H1 (cell line): ENCODE data around the gene TMEM120B. TPM values are rescaled to one million over a fixed set of nuclear protein-coding genes. Genes with fewer than 3 reads are reported as not detected.

Source experiments
- CTCF ChIA-PET: fragments of 300-600 bp; sonication (Branson Sonifier 250); formaldehyde crosslinking; loops from one replicate; lab custom pipeline; 2021; ENCODE audit not compliant: partially characterized antibody; lab: Charles Lee
- POLR2A ChIA-PET: fragments of 300-600 bp; sonication (Branson Sonifier 250); formaldehyde crosslinking; loops from one replicate; lab custom pipeline; 2021; ENCODE audit warnings: inconsistent platforms; ENCODE audit not compliant: partially characterized antibody; lab: Charles Lee
- DNase-seq, 2 experiments: peaks; one replicate each; pipeline versions ENCODE4 v3.0.0 to v3.0.0-alpha.2; 2010 to 2022; ENCODE audit warnings: low spot score in 2 of 2, low read depth in 1 of 2, mixed read lengths in 1 of 2
- FAIRE-seq: peaks from 2 replicates; lab custom pipeline; 2011; peaks lifted over from hg19 to GRCh38; lab: Jason Lieb, UNC
- H2AFZ ChIP-seq: 2 replicates; pipeline ENCODE4 v1.8.1; 2012; ENCODE audit warnings: low read length, inconsistent platforms
- H2AK5ac ChIP-seq: 2 replicates; pipeline ENCODE4 v1.6.1; 2013; ENCODE audit warnings: low read depth, low read length
- H2BK120ac ChIP-seq: replicated peaks from 2 replicates; pipeline ENCODE3; 2013; ENCODE audit warnings: low read depth, low read length, inconsistent platforms
- H2BK12ac ChIP-seq: 2 replicates; pipeline ENCODE4 v1.6.1; 2013; ENCODE audit warnings: low read depth, low read length
- H2BK15ac ChIP-seq: 2 replicates; pipeline ENCODE4 v1.6.1; 2013; ENCODE audit warnings: low read length
- H2BK20ac ChIP-seq: 2 replicates; pipeline ENCODE4 v1.6.1; 2013; ENCODE audit warnings: low read length
- H2BK5ac ChIP-seq: 2 replicates; pipeline ENCODE4 v1.6.1; 2013; ENCODE audit warnings: low read depth, low read length
- H3K14ac ChIP-seq: 2 replicates; pipeline ENCODE4 v1.6.1; 2013; ENCODE audit warnings: inconsistent platforms; ENCODE audit not compliant: insufficient read length
- H3K18ac ChIP-seq: 2 replicates; pipeline ENCODE4 v1.6.1; 2013; ENCODE audit warnings: low read length; ENCODE audit errors: extremely low read depth
- H3K23ac ChIP-seq: 2 replicates; pipeline ENCODE4 v1.6.1; 2013; ENCODE audit warnings: inconsistent platforms; ENCODE audit not compliant: insufficient read length
- H3K23me2 ChIP-seq: 2 replicates; pipeline ENCODE4 v1.6.1; 2013; ENCODE audit warnings: low read depth, low read length
- H3K27ac ChIP-seq: 2 replicates; pipeline ENCODE4 v1.6.1; 2011; ENCODE audit warnings: low read depth, low read length, inconsistent platforms
- H3K27me3 ChIP-seq, 4 experiments: replicated peaks in 1 of 4; 1 replicate in 1 of 4; 2 replicates in 3 of 4; pipeline versions ENCODE4 v1.6.1 to v1.8.1; 2011 to 2013; ENCODE audit warnings: low read length in 3 of 4, mild to moderate bottlenecking in 3 of 4, inconsistent platforms in 2 of 4, mixed read lengths in 2 of 4, moderate library complexity in 1 of 4; ENCODE audit not compliant: control insufficient read depth in 3 of 4, insufficient read depth in 3 of 4; ENCODE audit errors: extremely low read depth in 1 of 4
- H3K36me3 ChIP-seq, 4 experiments: 2 replicates each; pipeline versions ENCODE4 v1.6.1 to v1.8.1; 2011 to 2013; ENCODE audit warnings: mild to moderate bottlenecking in 4 of 4, low read length in 3 of 4, moderate library complexity in 2 of 4, control low read depth in 1 of 4, inconsistent platforms in 1 of 4; ENCODE audit not compliant: insufficient read depth in 4 of 4, control insufficient read depth in 2 of 4
- H3K4ac ChIP-seq: replicated peaks from 2 replicates; pipeline ENCODE3; 2013; ENCODE audit warnings: low read length, low read depth, mixed read lengths, inconsistent platforms; ENCODE audit not compliant: insufficient read length
- H3K4me1 ChIP-seq, 4 experiments: replicated peaks in 1 of 4; 1 replicate in 1 of 4; 2 replicates in 3 of 4; pipeline versions ENCODE4 v1.6.1 to v1.8.1; 2011 to 2013; ENCODE audit warnings: low read length in 3 of 4, inconsistent platforms in 2 of 4, mixed read lengths in 1 of 4; ENCODE audit not compliant: insufficient read depth in 4 of 4, control insufficient read depth in 3 of 4
- H3K4me2 ChIP-seq, 2 experiments: 2 replicates each; pipeline versions ENCODE4 v1.6.1 to v1.8.1; 2011 to 2013; ENCODE audit warnings: low read depth in 2 of 2, low read length in 2 of 2, control low read depth in 1 of 2, inconsistent platforms in 1 of 2, mild to moderate bottlenecking in 1 of 2; ENCODE audit not compliant: insufficient read depth in 1 of 2
- H3K4me3 ChIP-seq, 4 experiments: fragments of 200-600, 300-600 bp in 1 of 4; sonication (generic), shearing (Covaris generic), sonication (Bioruptor Twin) in 1 of 4; 2 replicates each; pipeline versions ENCODE4 v1.5.1 to v1.8.1; 2011 to 2016; ENCODE audit warnings: low read length in 4 of 4, low read depth in 3 of 4, control low read depth in 2 of 4, inconsistent platforms in 2 of 4, mild to moderate bottlenecking in 2 of 4, mixed read lengths in 1 of 4, moderate library complexity in 1 of 4; ENCODE audit not compliant: insufficient read depth in 2 of 4; ENCODE audit errors: extremely low read depth in 1 of 4
- H3K56ac ChIP-seq: replicated peaks from 2 replicates; pipeline ENCODE3; 2013; ENCODE audit warnings: low read depth, mild to moderate bottlenecking, mixed read lengths, low read length, inconsistent platforms; ENCODE audit not compliant: insufficient read length
- H3K79me1 ChIP-seq: 2 replicates; pipeline ENCODE4 v1.6.1; 2013; ENCODE audit warnings: low read depth, low read length, control low read depth
- H3K79me2 ChIP-seq, 2 experiments: 2 replicates each; pipeline versions ENCODE4 v1.6.1 to v1.8.1; 2012 to 2013; ENCODE audit warnings: low read length in 2 of 2, mild to moderate bottlenecking in 2 of 2, inconsistent platforms in 1 of 2; ENCODE audit not compliant: insufficient read depth in 2 of 2, control insufficient read depth in 1 of 2
- H3K9ac ChIP-seq, 4 experiments: replicated peaks in 1 of 4; 1 replicate in 1 of 4; 2 replicates in 3 of 4; pipeline versions ENCODE4 v1.6.1 to v1.8.1; 2011 to 2013; ENCODE audit warnings: low read depth in 3 of 4, low read length in 3 of 4, control low read depth in 2 of 4, mild to moderate bottlenecking in 2 of 4, moderate library complexity in 2 of 4, inconsistent platforms in 1 of 4; ENCODE audit errors: extremely low read depth in 1 of 4
- H3K9me3 ChIP-seq, 2 experiments: 2 replicates each; pipeline versions ENCODE4 v1.6.1 to v1.8.1; 2012 to 2013; ENCODE audit warnings: mild to moderate bottlenecking in 2 of 2, moderate library complexity in 2 of 2, control low read depth in 1 of 2, inconsistent platforms in 1 of 2, low read depth in 1 of 2, low read length in 1 of 2, mixed read lengths in 1 of 2; ENCODE audit not compliant: insufficient read depth in 2 of 2
- H4K20me1 ChIP-seq, 2 experiments: replicated peaks in 1 of 2; 2 replicates each; pipeline versions ENCODE3 to v1.8.1; 2011 to 2013; ENCODE audit warnings: inconsistent platforms in 2 of 2, low read length in 2 of 2, mild to moderate bottlenecking in 1 of 2; ENCODE audit not compliant: insufficient read depth in 2 of 2, control insufficient read depth in 1 of 2
- H4K5ac ChIP-seq: 2 replicates; pipeline ENCODE4 v1.6.1; 2013; ENCODE audit warnings: low read length, low read depth, mixed read lengths, inconsistent platforms; ENCODE audit not compliant: insufficient read length
- H4K8ac ChIP-seq: 2 replicates; pipeline ENCODE4 v1.8.0; 2013; ENCODE audit warnings: mild to moderate bottlenecking, moderate library complexity, low read length, inconsistent platforms; ENCODE audit not compliant: insufficient read depth; ENCODE audit errors: extremely low read depth
- H4K91ac ChIP-seq: replicated peaks from 2 replicates; pipeline ENCODE3; 2013; ENCODE audit warnings: low read length, mixed read lengths, inconsistent platforms; ENCODE audit not compliant: insufficient read length
- ATF3 ChIP-seq: IDR thresholded peaks from 2 replicates; pipeline ENCODE4 v1.6.1; 2011; ENCODE audit warnings: low read depth, mild to moderate bottlenecking, low read length; ENCODE audit not compliant: insufficient read depth
- EZH2 ChIP-seq: fragments of 200-600 bp; sonication (generic); IDR thresholded peaks from 2 replicates; pipeline ENCODE4 v1.7.1; 2012; ENCODE audit warnings: low read depth, mild to moderate bottlenecking, moderate library complexity, low read length, inconsistent platforms; ENCODE audit not compliant: severe bottlenecking
- HDAC6 ChIP-seq: IDR thresholded peaks from one replicate; pipeline ENCODE4 v1.7.1; 2012; ENCODE audit warnings: low read depth, mild to moderate bottlenecking, inconsistent platforms, low read length, moderate library complexity
- KDM1A ChIP-seq: fragments of 200-600, 300-600 bp; sonication (generic); IDR thresholded peaks from 2 replicates; pipeline ENCODE4 v1.7.1; 2016; ENCODE audit warnings: mild to moderate bottlenecking, low read length, borderline replicate concordance
- POLR2AphosphoS5 ChIP-seq: IDR thresholded peaks from 2 replicates; pipeline ENCODE4 v1.6.1; 2011; ENCODE audit warnings: low read depth, low read length
- WGBS, 2 experiments: shearing (Covaris generic) in 1 of 2; methylation state at CpG; one replicate each; pipeline versions ENCODE4 v1.1.6 to v1.1.7; 2013 to 2015; ENCODE audit warnings: low lambda C conversion rate in 2 of 2, mixed read lengths in 2 of 2, inconsistent platforms in 1 of 2, low coverage in 1 of 2, missing lambda C conversion rate in 1 of 2; ENCODE audit not compliant: insufficient replicate concordance in 2 of 2, insufficient coverage in 1 of 2, insufficient read length in 1 of 2; ENCODE audit errors: extremely low coverage in 1 of 2, missing lambda C conversion rate in 1 of 2; 5-methylcytosine and 5-hydroxymethylcytosine counted together
- polyA plus RNA-seq, 7 experiments: library from polyadenylated mRNA; depleted of rRNA in 3 of 7; stranded (reverse) in 5 of 7; unstranded in 2 of 7; fragments of >200 nt in 5 of 7; fragments of 200-250 nt in 2 of 7; gene quantifications; 1 replicate in 5 of 7; 2 replicates in 1 of 7; 4 replicates in 1 of 7; pipeline versions ENCODE4 v1.2.1 to v1.2.3, GENCODE V29; 2011 to 2013; ENCODE audit warnings: missing spikeins in 2 of 7, mixed read lengths in 2 of 7
- total RNA-seq: library from RNA; stranded (reverse); fragmentation: NEBNext Ultra II Directional; extraction: Animal tissue kit (Norgen Biotek cat#: 25700); gene quantifications from 2 replicates; pipeline ENCODE4 v1.2.1, GENCODE V29; 2021

The TMEM120B gene
- total and polyA plus RNA-seq, 2 of the 8 experiments (the other 6 are each of a cell fraction or from before 2014, with no cell fraction given) = 22.0 to 29.1 TPM

- Histone ChIP-seq H2BK20ac (no peak overlapping the region), H3K27me3 (no peaks in the 10 kb centered on the region), H3K4ac (peak overlapping the region; percentile 44), H2BK12ac (no peak overlapping the region), H4K91ac (no peak overlapping the region), H3K56ac (no peak overlapping the region), H2AK5ac (no peak overlapping the region), H3K9ac (no peak overlapping the region), H3K36me3 (peaks cover 0 to 6% (median 5%) of the 10 kb centered on the region in 4 experiments; a peak in 4 of 8 replicates), H4K5ac (no peak overlapping the region), H3K14ac (no peak overlapping the region), H4K20me1 (peaks cover 0 to 6% of the 10 kb centered on the region in 2 experiments), H2BK5ac (no peak overlapping the region), H3K4me3 (no peak overlapping the region), H2AFZ (no peak overlapping the region), H4K8ac (peak overlapping the region; percentile 29; the same call in 1 of the 2 replicates), H3K27ac (0 out of 2 replicates have a peak overlapping the region, but pooled peaks have one; percentile 45), H3K18ac (no peak overlapping the region; the same call in 1 of the 2 replicates), H3K4me1 (peaks cover 0 to 18% (median 14%) of the 10 kb centered on the region in 4 experiments; a peak in 6 of 7 replicates), H2BK120ac (no peak overlapping the region), H3K9me3 (no peaks in the 10 kb centered on the region), H3K23me2 (no peaks in the 10 kb centered on the region), H2BK15ac (no peak overlapping the region), H3K79me1 (no peaks in the 10 kb centered on the region; the same call in 1 of the 2 replicates), H3K4me2 (no peak overlapping the region; a peak in 1 of 4 replicates), H3K79me2 (no peaks in the 10 kb centered on the region), H3K23ac (no peak overlapping the region)
- POLR2A ChIA-PET = interaction anchor here (0.6 to 34.9 kb wide), 4 partner anchors 23 to 573 kb away, joined by 3 to 958 read pairs (median 4); partner anchors contain the start of genes RHOF, SETD1B and TMEM120B
- CTCF ChIA-PET = interaction anchor here (0.6 to 18.5 kb wide), 13 partner anchors 8 to 298 kb away, joined by 3 to 335 read pairs (median 4); partner anchors contain the start of genes RHOF and TMEM120B
- no peak for FAIRE-seq
- 50% methylated on average over 19 of the region's 24 CpGs; no CpG with 5 or more reads in 1 of the 2 experiments for WGBS, 2 experiments
- DNase-seq = peak in 1 of 2 experiments; percentile 99
- TF ChIP-seq ATF3 (no peak), HDAC6 (no peak), EZH2 (no peak), KDM1A (no peak), POLR2AphosphoS5 (peak; percentile 25; the same call in 1 of the 2 replicates)
Measured at GRCh38 chr12:121776190-121777098, 63.9 kb downstream of the TMEM120B start.
